Motor neuron (in vitro differentiated cells): Measurements from ENCODE around the gene CHRNA5. TPM values are rescaled to one million over a fixed set of nuclear protein-coding genes. Genes with fewer than 3 reads are reported as not detected.
"Not testable (repeated sequence)": the region's sequence is repeated elsewhere in the genome, so short reads cannot be mapped to it uniquely, and the experiment has no call there.

ENCODE experiments used
- ATAC-seq, 8 experiments: fragments of 200-7000 bp; cut with Tn5 transposase; replicated peaks in 6 of 8; 2 replicates each; pipeline ENCODE4 v1.8.0; 2021; ENCODE audit warnings: mild to moderate bottlenecking in 8 of 8, moderate library complexity in 8 of 8
- H3K27ac ChIP-seq, 2 donors: fragments of 250-450 bp; sonication (Bioruptor Pico); 2 replicates each; pipeline ENCODE4 v1.9.0; 2021; ENCODE audit warnings: antibody characterized with exemption in 2 of 2, mild to moderate bottlenecking in 2 of 2, moderate library complexity in 1 of 2
- H3K4me1 ChIP-seq, 2 donors: fragments of 250-450 bp; sonication (Bioruptor Pico); replicated peaks in 1 of 2; 2 replicates each; pipeline ENCODE4 v1.6.1; 2021; ENCODE audit warnings: antibody characterized with exemption in 2 of 2, mild to moderate bottlenecking in 2 of 2, moderate library complexity in 1 of 2
- H3K4me3 ChIP-seq, 5 donors: fragments of 250-450 bp; sonication (Bioruptor Pico); 2 replicates each; pipeline ENCODE4 v1.9.0; 2021; ENCODE audit warnings: antibody characterized with exemption in 5 of 5, mild to moderate bottlenecking in 5 of 5, moderate library complexity in 4 of 5
- WGBS, 10 experiments: fragments of 450-650 bp; shearing (Covaris generic); methylation state at CpG; one replicate each; pipeline ENCODE4 v1.0.0; 2022; 5-methylcytosine and 5-hydroxymethylcytosine counted together
- in situ Hi-C, 9 experiments: fragments of 400-800 bp; cut with MboI; loops; one replicate each; pipeline ENCODE4 v1.15.0; 2021; ENCODE audit warnings: low sequenced_read_pairs in 9 of 9, low pct_unique_long_range_greater_than_20kb in 2 of 9; ENCODE audit not compliant: unreplicated experiment in 9 of 9
- total RNA-seq, 8 experiments: library from RNA; unstranded; fragments of 300-600 nt; gene quantifications; 2 replicates each; pipeline versions ENCODE4 v1.2.3 to v1.2.4, GENCODE V29; 2022

Gene CHRNA5
- total RNA-seq, 8 experiments from 2014 or later, result 0.81 to 7.6 (median 4.0) TPM

DNA sequence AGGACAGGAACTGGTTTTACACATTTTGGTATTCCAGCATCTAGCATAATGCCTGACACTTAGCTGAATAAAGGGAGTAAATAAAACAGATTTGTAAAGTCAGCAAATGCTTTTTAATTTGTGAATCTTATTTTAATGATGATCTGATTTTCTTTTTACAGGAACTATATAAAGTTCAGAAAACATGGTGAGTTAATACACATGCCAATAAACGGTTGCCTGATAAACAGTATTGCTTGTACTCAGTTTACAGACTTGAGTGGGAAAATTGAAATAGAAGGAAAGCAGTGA, 23.6 kb upstream of the CHRNA5 start:
- 0 to 80% (median 63%) methylated on average over 1 of the region's 1 CpG; no CpG with 5 or more reads in 3 of the 10 experiments for WGBS, 10 experiments
- Histone ChIP-seq H3K4me1 (peaks cover 9% of the 10 kb centered on the region in 2 donors), H3K4me3 (peak overlapping the region; percentile 68 to 100 (median 95)), H3K27ac (no peak overlapping the region)
- ATAC-seq, result no peak
- in situ Hi-C loops, result no loop called here

DNA sequence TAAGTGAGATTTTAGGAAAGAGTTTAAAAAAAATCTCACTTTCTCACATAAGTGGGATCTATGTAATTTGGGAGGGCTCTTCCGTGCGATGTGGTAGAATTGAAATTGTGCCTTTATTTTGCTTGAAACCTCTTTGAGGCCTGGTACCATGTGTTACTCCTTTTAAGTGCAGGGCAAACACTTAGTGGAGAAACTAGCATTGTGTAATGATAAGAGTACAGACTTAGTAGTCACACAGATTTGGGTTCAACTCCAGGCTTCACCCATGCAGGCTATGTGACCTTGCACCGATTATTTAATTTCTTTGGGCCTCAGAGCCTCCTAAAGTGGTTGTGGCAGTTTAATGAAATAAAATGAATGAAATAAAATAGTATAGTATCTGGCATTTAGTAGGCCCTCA, 22.7 kb upstream of the CHRNA5 start:
- in situ Hi-C loops, result no loop called here
- no peak overlapping the region for H3K4me3 ChIP-seq
- ATAC-seq, result no peak
- no peak overlapping the region for H3K27ac ChIP-seq
- peaks cover 9% of the 10 kb centered on the region in 2 donors for H3K4me1 ChIP-seq
- 94 to 100% (median 100%) methylated on average over 2 to 3 of the region's 3 CpGs; no CpG with 5 or more reads in 3 of the 10 experiments for WGBS, 10 experiments

DNA sequence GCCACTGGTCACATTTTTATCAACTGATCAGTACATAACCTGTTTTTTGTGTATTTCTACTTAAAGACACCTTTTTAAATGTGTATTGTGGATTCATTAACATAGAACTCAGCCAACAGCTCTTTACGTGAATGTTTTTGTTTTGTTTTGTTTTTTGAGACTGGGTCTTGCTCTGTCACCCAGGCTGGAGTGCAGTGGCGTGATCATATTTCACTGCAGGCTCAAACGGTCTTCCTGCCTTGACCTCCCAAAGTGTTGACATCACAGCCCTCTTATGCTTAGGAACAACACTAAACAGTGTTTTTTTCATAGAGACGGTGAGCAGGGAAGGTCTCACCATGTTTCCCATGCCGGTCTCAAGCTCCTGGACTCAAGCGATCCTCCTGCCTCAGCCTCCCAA, 15.1 kb upstream of the CHRNA5 start:
- no peak for ATAC-seq
- no peak overlapping the region for H3K27ac ChIP-seq
- in situ Hi-C loops, result no loop called here
- no peak overlapping the region for H3K4me3 ChIP-seq
- no peaks in the 10 kb centered on the region for H3K4me1 ChIP-seq
- 57 to 88% (median 67%) methylated on average over 1 to 6 of the region's 6 CpGs; no CpG with 5 or more reads in 2 of the 10 experiments for WGBS, 10 experiments

DNA sequence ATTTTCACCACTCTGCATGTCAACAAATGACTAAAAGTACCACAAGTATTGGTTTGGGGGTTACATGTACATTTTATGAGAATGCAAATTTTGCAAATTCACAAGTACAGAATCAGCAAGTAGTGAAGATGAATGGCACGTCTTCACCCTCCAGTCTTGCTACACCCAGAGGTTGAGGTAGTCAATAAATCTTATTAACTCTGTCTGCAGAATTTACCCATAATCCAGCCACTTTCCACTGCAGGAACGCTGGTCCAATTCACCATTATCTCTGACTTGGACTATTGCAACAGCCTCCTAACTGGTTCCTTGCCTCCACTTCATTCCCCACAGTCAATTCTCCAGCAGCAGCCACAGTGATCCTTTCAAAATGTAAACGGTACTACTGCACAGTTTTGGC, 14.5 kb upstream of the CHRNA5 start:
- H3K4me1 ChIP-seq, result no peaks in the 10 kb centered on the region
- H3K27ac ChIP-seq, result no peak overlapping the region
- in situ Hi-C loops, result no loop called here
- no peak for ATAC-seq
- WGBS, 10 experiments, result 50 to 100% (median 93%) methylated on average over 1 to 3 of the region's 3 CpGs; no CpG with 5 or more reads in 3 of the 10 experiments
- H3K4me3 ChIP-seq, result no peak overlapping the region

DNA sequence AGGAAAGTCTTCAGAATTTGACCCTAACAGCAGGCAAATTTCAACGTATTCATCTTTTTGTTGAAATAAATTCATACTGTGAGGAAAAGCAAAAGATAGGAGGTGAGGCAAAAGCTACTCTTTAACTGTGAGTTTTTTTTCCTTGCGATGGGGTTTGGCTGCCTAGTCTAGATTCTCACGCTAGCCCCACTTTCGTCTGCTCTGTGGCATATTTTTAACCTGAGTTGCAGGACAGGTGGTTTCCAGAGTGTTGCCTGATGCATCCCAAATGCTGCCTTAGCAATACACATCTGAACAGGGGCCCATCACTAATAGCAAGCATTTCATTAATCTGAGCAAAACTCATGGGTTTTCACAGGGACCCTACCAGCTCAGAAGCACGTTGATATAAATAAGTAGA, 13.4 kb upstream of the CHRNA5 start:
- ATAC-seq, result no peak
- H3K4me1 ChIP-seq, result no peaks in the 10 kb centered on the region
- no peak overlapping the region for H3K27ac ChIP-seq
- in situ Hi-C loops, result no loop called here
- WGBS, 10 experiments, result 65 to 100% (median 87%) methylated on average over 1 to 5 of the region's 5 CpGs; no CpG with 5 or more reads in 1 of the 10 experiments
- no peak overlapping the region for H3K4me3 ChIP-seq

DNA sequence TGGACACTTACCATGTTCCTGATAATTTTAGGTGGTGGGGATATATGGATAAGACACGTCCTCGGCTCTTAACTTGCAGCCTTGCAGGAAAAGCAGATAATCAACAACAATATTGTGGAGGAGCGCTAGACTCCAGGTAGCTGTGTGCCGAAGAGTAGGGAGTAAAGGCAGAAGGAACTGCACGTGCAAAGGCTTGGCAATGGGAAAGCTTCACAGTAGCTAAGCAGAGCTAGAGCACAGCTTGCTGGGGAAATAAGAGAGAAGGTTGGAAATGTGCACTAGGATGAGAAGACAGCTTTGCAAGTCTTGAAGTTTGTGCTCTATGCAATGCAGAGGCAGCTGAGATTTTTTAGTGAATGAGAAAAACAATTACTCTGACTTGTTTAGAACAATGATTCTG, 12.7 kb upstream of the CHRNA5 start:
- H3K4me3 ChIP-seq, result no peak overlapping the region
- no peak overlapping the region for H3K27ac ChIP-seq
- WGBS, 10 experiments, result 46 to 96% (median 68%) methylated on average over 3 to 5 of the region's 5 CpGs; no CpG with 5 or more reads in 2 of the 10 experiments
- H3K4me1 ChIP-seq, result no peaks in the 10 kb centered on the region
- no peak for ATAC-seq
- in situ Hi-C loops, result no loop called here

DNA sequence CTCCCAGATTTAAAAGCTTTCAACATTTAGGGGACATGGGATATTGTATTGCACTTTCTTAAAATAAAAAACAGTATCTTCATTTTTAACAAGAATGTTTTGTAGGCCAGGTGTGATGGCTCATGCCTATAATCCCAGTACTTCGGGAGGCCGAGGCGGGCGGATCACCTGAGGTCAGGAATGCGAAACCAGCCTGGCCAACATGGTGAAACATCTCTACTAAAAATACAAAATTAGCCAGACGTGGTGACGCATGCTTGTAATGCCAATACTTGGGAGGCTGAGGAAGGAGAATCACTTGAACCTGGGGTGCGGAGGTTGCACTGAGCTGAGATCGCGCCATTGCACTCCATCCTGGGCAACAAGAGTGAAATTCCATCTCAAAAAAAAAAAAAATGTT, 5.1 kb upstream of the CHRNA5 start:
- ATAC-seq, in situ Hi-C loops, H3K27ac ChIP-seq, H3K4me3 ChIP-seq, H3K4me1 ChIP-seq: not testable (repeated sequence)
- 77 to 100% (median 98%) methylated on average over 2 to 10 of the region's 10 CpGs; no CpG with 5 or more reads in 1 of the 10 experiments for WGBS, 10 experiments

DNA sequence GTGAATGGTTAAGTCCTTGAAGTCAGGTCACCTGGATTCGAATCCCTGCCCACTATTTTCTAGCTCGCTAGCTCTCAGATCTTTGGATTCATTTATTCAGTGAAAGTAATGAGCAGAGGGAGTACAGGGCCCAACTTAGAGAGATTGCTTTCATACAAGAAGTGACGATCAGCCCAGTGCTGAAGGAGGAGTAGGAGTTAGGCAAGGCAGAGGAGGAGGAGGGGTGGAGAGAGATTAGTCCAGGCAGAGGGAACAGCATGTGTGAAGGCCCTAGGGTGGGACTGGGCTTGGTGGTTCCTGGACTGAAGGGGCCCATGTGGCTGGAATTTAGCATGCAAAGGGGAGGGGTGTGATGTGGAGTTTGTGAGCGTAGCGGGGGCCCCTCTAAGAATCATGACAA, 3.8 kb upstream of the CHRNA5 start:
- Histone ChIP-seq H3K4me1 (peaks cover 0 to 5% of the 10 kb centered on the region in 2 donors), H3K4me3 (no peak overlapping the region), H3K27ac (no peak overlapping the region)
- WGBS, 10 experiments, result 32 to 78% (median 73%) methylated on average over 2 to 4 of the region's 5 CpGs; no CpG with 5 or more reads in 6 of the 10 experiments
- no peak for ATAC-seq
- in situ Hi-C loops, result no loop called here

DNA sequence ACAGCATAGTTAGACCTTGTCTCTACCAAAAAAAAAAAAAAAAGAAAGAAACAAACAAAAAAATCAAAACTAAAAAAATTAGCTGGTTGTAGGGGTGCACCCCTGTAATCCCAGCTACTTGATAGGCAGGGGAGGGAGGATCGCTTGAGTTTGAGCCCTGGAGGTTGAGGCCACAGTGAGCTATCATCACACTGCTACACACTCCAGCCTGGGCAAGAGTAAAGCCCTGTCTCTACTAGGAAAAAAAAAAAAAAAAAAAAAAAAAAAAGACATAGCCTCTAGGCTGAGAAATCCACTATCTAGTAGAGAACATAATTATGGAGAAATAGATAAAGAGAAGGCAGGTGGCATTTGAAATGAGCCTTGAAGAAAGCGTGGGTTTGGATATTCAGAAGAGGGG, 2.2 kb upstream of the CHRNA5 start:
- in situ Hi-C loops, result no loop called here
- 15 to 100% (median 88%) methylated on average over 1 to 2 of the region's 2 CpGs for WGBS, 10 experiments
- Histone ChIP-seq H3K4me3 (no peak overlapping the region), H3K4me1 (peaks cover 0 to 9% of the 10 kb centered on the region in 2 donors), H3K27ac (no peak overlapping the region)
- no peak for ATAC-seq

DNA sequence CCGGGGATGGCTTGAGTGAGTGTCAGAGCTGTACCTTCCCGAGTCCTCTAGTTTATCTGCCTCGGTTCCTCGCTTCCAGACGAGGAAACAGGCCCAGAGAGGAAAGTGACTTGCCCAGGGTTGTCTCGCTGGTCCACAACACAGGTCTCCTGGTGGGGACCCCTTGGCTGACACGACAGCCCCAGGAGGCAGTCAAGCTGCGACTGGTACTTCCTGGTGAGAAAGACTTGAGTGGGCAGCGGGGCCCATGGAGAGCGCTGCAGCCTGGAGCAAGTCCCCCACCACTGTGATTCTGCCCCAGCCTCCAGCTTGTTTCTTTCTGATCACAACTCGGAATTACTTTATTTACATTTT, 600 bp upstream of the CHRNA5 start:
- in situ Hi-C loops, result no loop called here
- 60 to 100% (median 73%) methylated on average over 1 to 6 of the region's 11 CpGs; no CpG with 5 or more reads in 7 of the 10 experiments for WGBS, 10 experiments
- Histone ChIP-seq H3K4me3 (peak overlapping the region in 1 of 5 donors; percentile 80), H3K4me1 (peaks cover 0 to 16% of the 10 kb centered on the region in 2 donors), H3K27ac (no peak overlapping the region)
- no peak for ATAC-seq

DNA sequence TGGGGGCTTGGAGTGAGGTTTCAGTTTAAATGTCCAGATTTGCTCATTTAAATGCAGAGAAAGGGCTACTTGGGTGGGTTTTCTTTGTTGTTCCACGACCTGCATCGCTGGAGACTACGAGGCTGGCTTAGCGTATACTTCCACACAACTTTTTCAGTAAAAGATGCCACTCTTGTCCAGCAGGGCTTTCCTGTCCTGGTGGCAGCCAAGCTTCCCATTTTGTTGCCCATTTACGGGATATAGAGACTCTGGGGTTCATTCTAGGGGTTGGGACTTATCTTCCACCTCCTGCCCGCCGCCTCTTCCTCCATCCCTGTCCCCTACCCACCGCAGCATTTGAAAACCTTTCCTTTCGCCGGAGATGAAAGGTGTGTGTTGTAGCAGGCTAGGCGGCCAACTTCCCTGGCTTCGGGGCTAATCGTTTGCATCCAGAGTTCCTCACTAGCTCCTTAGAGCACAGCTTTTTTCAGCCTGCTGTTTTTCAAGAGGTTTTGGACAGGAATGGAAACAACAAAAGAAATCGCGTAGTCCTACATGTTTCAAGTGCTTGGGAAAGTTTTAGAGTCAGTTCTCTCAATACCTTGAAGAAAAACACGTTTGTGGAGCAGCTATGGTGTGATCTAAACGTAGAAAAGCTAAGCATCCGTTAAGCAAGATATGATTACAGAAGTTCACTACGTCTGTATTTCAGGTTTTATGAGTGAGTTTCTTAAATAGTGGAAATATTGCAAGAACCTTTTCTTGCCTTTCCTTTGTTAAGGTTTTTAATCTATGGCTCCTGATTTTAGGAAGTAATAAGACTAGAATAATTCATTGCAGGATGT, 843 bp downstream of the CHRNA5 start:
- WGBS, 10 experiments, result 0 to 39% (median 4%) methylated on average over 2 to 17 of the region's 19 CpGs
- ATAC-seq, result peak; percentile 8 to 45 (median 30)
- in situ Hi-C loops, result no loop called here
- no peak overlapping the region for H3K27ac ChIP-seq
- peak overlapping the region; percentile 51 to 99 (median 71) for H3K4me3 ChIP-seq
- peaks cover 0 to 17% of the 10 kb centered on the region in 2 donors for H3K4me1 ChIP-seq

DNA sequence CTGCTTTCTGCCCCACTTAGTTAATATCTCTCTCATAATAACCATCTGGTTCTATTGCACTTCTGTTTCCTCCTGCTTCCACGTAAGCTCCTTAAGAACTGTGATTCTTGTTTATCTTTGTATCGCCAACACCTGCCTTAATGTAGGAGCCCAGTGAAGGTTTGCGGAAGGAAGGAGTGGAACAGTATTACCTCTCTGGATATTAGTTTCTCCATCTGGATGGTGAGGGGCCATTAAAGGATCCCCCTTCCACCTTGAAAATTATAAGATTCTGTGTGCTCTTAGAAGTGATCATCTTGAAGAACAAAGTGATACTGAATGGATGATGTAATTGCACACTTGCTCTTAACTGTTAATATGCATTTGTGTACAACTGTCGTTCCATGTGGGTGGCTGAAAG, 2.2 kb downstream of the CHRNA5 start:
- ATAC-seq, result no peak
- peaks cover 0 to 19% of the 10 kb centered on the region in 2 donors for H3K4me1 ChIP-seq
- WGBS, 10 experiments, result 60 to 100% (median 88%) methylated on average over 1 to 4 of the region's 4 CpGs
- in situ Hi-C loops, result no loop called here
- H3K4me3 ChIP-seq, result no peak overlapping the region
- H3K27ac ChIP-seq, result no peak overlapping the region

DNA sequence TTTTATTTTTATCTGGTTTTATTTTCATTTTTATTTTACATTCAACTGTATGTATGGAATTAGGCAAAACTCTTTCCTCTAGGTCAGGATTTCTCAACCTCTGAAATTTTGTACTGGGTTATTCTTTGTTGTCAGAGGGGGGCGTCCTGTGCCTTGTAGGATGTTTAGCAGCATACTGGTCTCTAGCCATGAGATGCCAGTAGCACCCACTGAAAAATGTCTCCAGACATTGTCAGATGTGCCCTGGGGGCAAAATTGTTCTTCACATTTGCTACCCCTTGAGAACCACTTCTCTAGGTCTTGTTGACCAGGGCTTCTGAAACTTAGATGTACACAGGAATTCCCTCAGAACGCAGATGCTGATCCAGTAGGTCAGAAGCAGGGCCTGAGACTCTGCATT, 5.4 kb downstream of the CHRNA5 start:
- no peak for ATAC-seq
- 40 to 100% (median 70%) methylated on average over 1 to 2 of the region's 2 CpGs; no CpG with 5 or more reads in 2 of the 10 experiments for WGBS, 10 experiments
- Histone ChIP-seq H3K27ac (no peak overlapping the region), H3K4me1 (peaks cover 0 to 19% of the 10 kb centered on the region in 2 donors), H3K4me3 (no peak overlapping the region)
- in situ Hi-C loops, result no loop called here

DNA sequence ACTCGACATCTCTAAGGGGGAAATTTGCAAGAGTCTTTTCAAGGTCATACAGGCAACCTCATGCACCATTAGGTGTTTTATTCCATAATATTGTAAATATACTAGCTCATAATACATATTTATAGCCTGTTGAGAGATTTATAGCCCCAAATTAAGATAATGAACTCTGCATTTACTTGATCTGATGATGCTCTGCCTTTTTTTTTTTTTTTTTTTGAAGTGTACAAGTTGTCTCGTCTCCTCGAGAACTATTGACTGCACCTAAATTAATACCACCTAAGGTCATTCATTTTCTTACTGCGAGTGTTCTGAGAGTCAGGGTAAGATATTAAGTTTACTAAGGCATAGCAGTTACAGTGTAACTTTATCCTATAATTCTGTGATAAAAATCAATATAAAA, 6.1 kb downstream of the CHRNA5 start:
- no peak overlapping the region for H3K27ac ChIP-seq
- 23 to 100% (median 87%) methylated on average over 2 to 4 of the region's 4 CpGs for whole genome bisulfite sequencing, 10 experiments
- in situ Hi-C loops, result no loop called here
- peaks cover 0 to 18% of the 10 kb centered on the region in 2 donors for H3K4me1 ChIP-seq
- no peak for ATAC-seq
- H3K4me3 ChIP-seq, result no peak overlapping the region
